Fibroblast of peridontal ligament (primary cell): ENCODE results near the gene CIB2.

Source experiments
- DNase-seq: peaks from one replicate; pipeline ENCODE4 v3.0.0-alpha.2; 2010; ENCODE audit errors: extremely low read depth

Gene CIB2

GRCh38 chr15:78149068-78149804 is 18.0 kb upstream of the CIB2 start, which contains the start of gene IDH3A:
IDH3A (plus strand) TSS chr15:78149362; CDS start chr15:78149404, 42 bp downstream.
- peak; percentile 91 for DNase-seq

GRCh38 chr15:78148392-78149067 is 17.3 kb upstream of the CIB2 start:
- DNase-seq: peak; percentile 25

- DNase-seq: no peak
These were observed 16.3 kb upstream of the CIB2 start for GRCh38 chr15:78147566-78147965.

- no peak for DNase-seq
These were observed 15.3 kb upstream of the CIB2 start for GRCh38 chr15:78146425-78147154.

- no peak for DNase-seq
These were observed 11.1 kb upstream of the CIB2 start for GRCh38 chr15:78142332-78142731.

GRCh38 chr15:78140292-78140691 is 9.0 kb upstream of the CIB2 start:
- DNase-seq: no peak

GRCh38 chr15:78139578-78139977 is 8.3 kb upstream of the CIB2 start:
- no peak for DNase-seq

GRCh38 chr15:78133801-78134200 is 2.6 kb upstream of the CIB2 start:
- DNase-seq: no peak

GRCh38 chr15:78130466-78131294 is 565 bp downstream of the CIB2 start:
- DNase-seq: no peak

GRCh38 chr15:78129751-78130287 is 1.4 kb downstream of the CIB2 start:
- DNase-seq: no peak

GRCh38 chr15:78129077-78129750 is 2.0 kb downstream of the CIB2 start:
- DNase-seq: no peak

GRCh38 chr15:78127882-78128281 is 3.4 kb downstream of the CIB2 start:
- DNase-seq: no peak

- DNase-seq: no peak
These were observed 6.0 kb downstream of the CIB2 start for GRCh38 chr15:78125267-78125666.

- DNase-seq: no peak
These were observed 10.7 kb downstream of the CIB2 start for GRCh38 chr15:78120523-78120922.

- no peak for DNase-seq
These were observed 18.7 kb downstream of the CIB2 start for GRCh38 chr15:78112551-78112950.

- no peak for DNase-seq
These were observed 19.5 kb downstream of the CIB2 start for GRCh38 chr15:78111788-78112187.

GRCh38 chr15:78110916-78111475 is 20.2 kb downstream of the CIB2 start:
- no peak for DNase-seq

- no peak for DNase-seq
These were observed 21.1 kb downstream of the CIB2 start for GRCh38 chr15:78110096-78110495.

- no peak for DNase-seq
These were observed 22.1 kb downstream of the CIB2 start for GRCh38 chr15:78109156-78109555.

GRCh38 chr15:78108300-78109084 is 22.8 kb downstream of the CIB2 start:
- peak; percentile 85 for DNase-seq
